SK-N-MC (cell line): ENCODE results near the gene ATXN1.

Experiments used
- EZH2 ChIP-seq: fragments of 200-600 bp; sonication (generic); IDR thresholded peaks from one replicate; pipeline ENCODE4 v1.6.1; 2017; ENCODE audit warnings: antibody characterized with exemption
- FOXP2 ChIP-seq: optimal IDR thresholded peaks from 2 replicates; pipeline ENCODE3; 2011; ENCODE audit warnings: mild to moderate bottlenecking, moderate library complexity; ENCODE audit not compliant: insufficient read depth; ENCODE audit errors: extremely low read length, control extremely low read depth
- POLR2AphosphoS5 ChIP-seq: IDR thresholded peaks from 2 replicates; pipeline ENCODE4 v1.6.1; 2012; ENCODE audit warnings: mild to moderate bottlenecking, low read depth, low read length, borderline replicate concordance

DNA sequence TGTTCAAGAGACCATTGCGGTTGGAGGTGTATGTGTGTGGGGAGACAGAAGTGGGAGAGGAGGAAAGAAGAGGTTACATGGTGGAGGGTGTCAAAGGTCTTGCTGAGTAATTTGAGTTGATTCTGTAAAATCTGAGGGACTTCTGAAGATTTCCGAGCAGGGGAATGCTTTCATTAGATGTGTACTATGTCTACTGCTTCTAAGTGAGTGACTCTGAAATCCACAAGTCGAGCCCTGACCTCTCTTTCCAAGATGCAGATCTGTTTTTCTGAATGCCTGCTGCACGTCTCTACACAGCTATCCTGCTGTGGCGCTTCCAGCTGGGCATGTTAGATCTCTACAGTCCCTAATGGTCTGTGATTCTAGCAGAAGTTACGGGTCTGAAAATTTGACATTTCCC, 209.8 kb downstream of the ATXN1 start:
- TF ChIP-seq EZH2 (no peak), POLR2AphosphoS5 (no peak), FOXP2 (no peak)
